ENCODE results near the gene PUS7L.

GRCh38 chr12:43730283-43730682 lies 28.3 kb downstream of the PUS7L start:
- TF ChIP-seq, protein P1, sequence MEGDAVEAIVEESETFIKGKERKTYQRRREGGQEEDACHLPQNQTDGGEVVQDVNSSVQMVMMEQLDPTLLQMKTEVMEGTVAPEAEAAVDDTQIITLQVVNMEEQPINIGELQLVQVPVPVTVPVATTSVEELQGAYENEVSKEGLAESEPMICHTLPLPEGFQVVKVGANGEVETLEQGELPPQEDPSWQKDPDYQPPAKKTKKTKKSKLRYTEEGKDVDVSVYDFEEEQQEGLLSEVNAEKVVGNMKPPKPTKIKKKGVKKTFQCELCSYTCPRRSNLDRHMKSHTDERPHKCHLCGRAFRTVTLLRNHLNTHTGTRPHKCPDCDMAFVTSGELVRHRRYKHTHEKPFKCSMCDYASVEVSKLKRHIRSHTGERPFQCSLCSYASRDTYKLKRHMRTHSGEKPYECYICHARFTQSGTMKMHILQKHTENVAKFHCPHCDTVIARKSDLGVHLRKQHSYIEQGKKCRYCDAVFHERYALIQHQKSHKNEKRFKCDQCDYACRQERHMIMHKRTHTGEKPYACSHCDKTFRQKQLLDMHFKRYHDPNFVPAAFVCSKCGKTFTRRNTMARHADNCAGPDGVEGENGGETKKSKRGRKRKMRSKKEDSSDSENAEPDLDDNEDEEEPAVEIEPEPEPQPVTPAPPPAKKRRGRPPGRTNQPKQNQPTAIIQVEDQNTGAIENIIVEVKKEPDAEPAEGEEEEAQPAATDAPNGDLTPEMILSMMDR (IDR thresholded peaks at IDR 0.05): no peak
- TF ChIP-seq, protein P2, sequence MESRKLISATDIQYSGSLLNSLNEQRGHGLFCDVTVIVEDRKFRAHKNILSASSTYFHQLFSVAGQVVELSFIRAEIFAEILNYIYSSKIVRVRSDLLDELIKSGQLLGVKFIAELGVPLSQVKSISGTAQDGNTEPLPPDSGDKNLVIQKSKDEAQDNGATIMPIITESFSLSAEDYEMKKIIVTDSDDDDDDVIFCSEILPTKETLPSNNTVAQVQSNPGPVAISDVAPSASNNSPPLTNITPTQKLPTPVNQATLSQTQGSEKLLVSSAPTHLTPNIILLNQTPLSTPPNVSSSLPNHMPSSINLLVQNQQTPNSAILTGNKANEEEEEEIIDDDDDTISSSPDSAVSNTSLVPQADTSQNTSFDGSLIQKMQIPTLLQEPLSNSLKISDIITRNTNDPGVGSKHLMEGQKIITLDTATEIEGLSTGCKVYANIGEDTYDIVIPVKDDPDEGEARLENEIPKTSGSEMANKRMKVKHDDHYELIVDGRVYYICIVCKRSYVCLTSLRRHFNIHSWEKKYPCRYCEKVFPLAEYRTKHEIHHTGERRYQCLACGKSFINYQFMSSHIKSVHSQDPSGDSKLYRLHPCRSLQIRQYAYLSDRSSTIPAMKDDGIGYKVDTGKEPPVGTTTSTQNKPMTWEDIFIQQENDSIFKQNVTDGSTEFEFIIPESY (IDR thresholded peaks at IDR 0.05; ENCODE audit: borderline replicate concordance, low read depth): no peak
- TF ChIP-seq EP300 (IDR thresholded peaks at IDR 0.05; ENCODE audit: borderline replicate concordance in 1 of 2, low read depth in 1 of 2, low read length in 1 of 2) (no peak), RFX5 (IDR thresholded peaks at IDR 0.05; ENCODE audit: low read length) (no peak), FOXJ3 (CRISPR knock-in tag; IDR thresholded peaks at IDR 0.05) (no peak), FOSL2 (IDR thresholded peaks at IDR 0.05; ENCODE audit: borderline replicate concordance, low read depth) (no peak), RAD21 (IDR thresholded peaks at IDR 0.05; ENCODE audit: low read length) (no peak)
- TF ChIP-seq, protein P3, sequence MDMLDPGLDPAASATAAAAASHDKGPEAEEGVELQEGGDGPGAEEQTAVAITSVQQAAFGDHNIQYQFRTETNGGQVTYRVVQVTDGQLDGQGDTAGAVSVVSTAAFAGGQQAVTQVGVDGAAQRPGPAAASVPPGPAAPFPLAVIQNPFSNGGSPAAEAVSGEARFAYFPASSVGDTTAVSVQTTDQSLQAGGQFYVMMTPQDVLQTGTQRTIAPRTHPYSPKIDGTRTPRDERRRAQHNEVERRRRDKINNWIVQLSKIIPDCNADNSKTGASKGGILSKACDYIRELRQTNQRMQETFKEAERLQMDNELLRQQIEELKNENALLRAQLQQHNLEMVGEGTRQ (IDR thresholded peaks at IDR 0.05; ENCODE audit: borderline replicate concordance, low read depth, low read length): no peak
- TF ChIP-seq, protein P4, sequence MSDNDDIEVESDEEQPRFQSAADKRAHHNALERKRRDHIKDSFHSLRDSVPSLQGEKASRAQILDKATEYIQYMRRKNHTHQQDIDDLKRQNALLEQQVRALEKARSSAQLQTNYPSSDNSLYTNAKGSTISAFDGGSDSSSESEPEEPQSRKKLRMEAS (IDR thresholded peaks at IDR 0.05; ENCODE audit: low read depth): no peak
